ENCODE results near the gene FAXC.
"Not testable (repeated sequence)": the region's sequence is repeated elsewhere in the genome, so short reads cannot be mapped to it uniquely, and the experiment has no call there.

FAXC gene

DNA sequence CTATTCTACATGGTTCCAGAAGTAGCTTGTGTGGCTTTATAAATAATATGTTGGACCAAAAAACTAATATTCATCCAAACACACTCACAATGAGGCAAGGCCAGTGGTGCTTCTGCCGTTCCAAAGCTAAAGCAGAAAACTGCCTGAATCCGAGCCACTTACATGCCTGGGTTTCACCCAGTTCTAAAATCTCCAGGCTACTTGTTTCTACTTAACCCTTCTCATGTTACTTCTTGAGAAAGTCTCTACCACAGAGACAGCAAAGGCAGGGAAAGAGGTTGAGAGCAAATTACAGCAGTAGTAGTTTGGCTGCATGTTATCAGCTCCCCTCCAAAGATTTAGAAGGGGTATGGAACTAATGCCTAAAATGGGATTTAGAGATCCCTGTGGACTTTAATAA is 62.0 kb downstream of the FAXC start:
- no peak for DNase-seq (ENCODE audit: low spot score)

GRCh38 chr6:99285881-99286280 is 63.6 kb downstream of the FAXC start:
- no peak for DNase-seq (ENCODE audit: low spot score)

DNA sequence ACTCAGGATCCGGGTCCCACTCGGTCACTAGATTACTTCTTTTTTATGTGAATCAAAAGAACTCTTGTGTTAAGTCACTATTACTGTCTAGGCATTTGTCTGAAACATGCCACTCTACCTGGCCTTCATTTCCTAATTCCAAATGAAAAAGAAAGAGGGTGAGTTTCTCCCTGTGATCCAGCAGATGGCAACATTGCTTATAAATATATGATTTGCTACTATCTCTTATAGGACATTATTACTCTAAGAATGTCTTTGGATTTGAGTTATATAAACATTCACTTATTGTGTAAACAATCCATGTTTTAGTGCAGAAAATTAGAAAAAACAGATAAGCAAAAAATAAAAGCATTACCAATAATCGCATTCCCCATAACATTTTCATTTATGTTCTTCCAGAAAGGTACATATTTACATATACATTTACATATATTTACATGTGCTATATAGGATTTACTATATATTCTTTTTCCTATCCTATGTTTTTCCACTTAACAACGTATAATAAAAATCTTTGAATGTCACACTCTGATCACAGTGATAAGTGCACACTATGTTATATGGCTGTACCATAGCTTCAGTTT is 66.9 kb downstream of the FAXC start:
- peak; percentile 27 for DNase-seq (ENCODE audit: low spot score)

- no peak for DNase-seq (ENCODE audit: low spot score)
Observed at GRCh38 chr6:99276747-99277146, 72.7 kb downstream of the FAXC start.

GRCh38 chr6:99270826-99271225 is 78.6 kb downstream of the FAXC start:
- DNase-seq (ENCODE audit: low spot score) = no peak

DNA sequence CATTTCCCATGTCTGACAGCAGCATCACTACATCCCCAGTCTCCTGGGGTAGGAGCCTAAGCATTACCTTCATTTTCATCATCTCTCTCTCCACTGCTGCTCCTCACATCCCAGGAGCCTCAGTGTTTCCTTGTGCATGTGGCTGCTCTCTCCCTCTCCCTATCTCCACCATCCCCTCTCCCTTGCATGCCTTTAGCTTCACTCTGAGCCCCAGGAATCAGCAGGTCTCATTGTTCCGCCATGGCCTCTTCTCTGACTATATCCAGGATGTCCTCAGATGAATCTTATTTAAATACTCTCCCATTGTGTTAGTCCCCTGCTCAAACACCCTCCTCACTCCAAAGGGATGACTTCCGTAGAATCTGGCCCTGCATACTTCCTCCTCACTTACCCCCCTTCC is 79.4 kb downstream of the FAXC start:
- no peak for DNase-seq (ENCODE audit: low spot score)

- no peak for DNase-seq (ENCODE audit: low spot score)
Observed at GRCh38 chr6:99269207-99269606, 80.3 kb downstream of the FAXC start.

DNA sequence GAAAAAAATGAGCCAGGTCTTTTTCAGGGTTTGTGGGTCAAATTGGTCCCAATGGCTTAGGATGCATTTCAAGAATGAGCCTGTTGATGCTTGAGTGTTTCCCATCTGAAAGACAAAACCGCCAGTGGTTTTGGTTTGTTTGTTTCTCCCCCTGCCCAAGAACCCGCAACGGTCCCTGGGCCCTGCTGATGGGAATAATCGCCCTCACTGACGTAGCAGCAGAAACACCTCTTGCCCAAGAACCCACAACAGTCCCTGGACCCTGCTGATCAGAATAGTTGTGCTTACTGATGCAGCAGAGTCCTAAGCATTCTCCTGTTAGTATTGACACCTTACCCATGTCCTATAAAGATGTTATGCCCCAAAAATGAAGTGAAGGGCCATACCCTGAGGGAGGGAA is 82.5 kb downstream of the FAXC start:
- DNase-seq (ENCODE audit: low spot score) = not testable (repeated sequence)

DNA sequence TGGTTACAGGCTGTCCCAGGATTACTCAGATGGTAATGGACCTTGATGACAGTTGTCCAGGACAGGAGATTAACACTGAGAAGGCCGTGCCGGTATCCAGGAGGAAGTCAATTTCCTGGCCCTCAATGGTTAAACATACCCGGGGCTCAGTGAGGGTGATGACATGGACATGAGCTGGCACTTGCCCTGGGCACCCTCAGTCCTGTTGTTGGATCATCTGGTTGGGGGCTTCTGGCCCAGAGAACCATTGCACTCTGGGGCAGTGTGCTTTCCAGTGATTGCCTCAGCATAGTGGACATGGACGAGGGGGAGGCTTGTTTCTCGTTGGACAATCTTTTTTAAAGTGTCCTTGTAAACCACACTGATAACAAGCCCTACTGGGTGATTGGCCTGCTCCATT is 84.0 kb downstream of the FAXC start:
- not testable (repeated sequence) for DNase-seq (ENCODE audit: low spot score)

- DNase-seq (ENCODE audit: low spot score) = no peak
Observed at GRCh38 chr6:99254616-99255550, 94.6 kb downstream of the FAXC start.

DNA sequence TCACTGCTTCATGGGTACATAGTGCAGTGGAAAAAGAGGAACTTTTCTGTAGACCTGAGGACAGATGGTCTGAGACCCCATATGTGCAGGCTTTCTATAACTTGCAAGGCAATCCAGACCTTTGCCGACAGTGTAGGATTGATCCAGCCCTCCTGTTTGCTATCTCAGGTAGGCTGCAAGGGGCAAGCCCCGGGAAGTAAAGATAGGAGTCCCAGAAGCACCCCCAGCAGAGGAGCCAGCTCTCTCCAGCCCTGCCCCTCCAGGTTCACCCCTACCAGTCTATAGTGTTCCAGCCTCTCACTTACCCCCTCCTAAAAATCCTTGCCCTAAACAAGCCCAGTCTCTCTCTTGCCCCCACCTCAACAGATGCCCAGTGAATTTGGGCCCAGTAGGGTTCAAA is 96.2 kb downstream of the FAXC start:
- no peak for DNase-seq (ENCODE audit: low spot score)

GRCh38 chr6:99252421-99252820 is 97.1 kb downstream of the FAXC start:
- no peak for DNase-seq (ENCODE audit: low spot score)

DNA sequence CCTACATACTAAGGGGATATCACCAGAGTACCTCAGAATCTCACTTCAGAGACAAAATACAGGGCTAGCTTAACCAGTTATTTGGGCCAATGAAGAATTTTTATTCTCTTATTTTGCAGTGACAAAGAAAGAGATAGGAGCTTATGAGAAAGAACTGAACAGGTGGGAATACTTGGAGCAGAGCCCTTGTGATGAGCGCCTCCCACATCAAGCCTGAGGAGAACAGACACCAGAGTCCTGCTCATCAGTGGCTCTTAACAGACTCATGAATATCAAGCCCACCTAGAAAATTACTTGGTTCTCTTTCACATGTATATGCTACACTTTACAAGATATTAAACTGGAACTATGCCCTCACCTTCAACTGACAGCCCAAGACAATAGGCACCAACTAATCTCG is 99.0 kb downstream of the FAXC start:
- DNase-seq (ENCODE audit: low spot score) = no peak

GRCh38 chr6:99246602-99247001 is 102.9 kb downstream of the FAXC start:
- DNase-seq (ENCODE audit: low spot score) = no peak

GRCh38 chr6:99241905-99242534 is 107.5 kb downstream of the FAXC start:
- peak; percentile 55 for DNase-seq (ENCODE audit: low spot score)

- no peak for DNase-seq (ENCODE audit: low spot score)
Observed at GRCh38 chr6:99236010-99236409, 113.5 kb downstream of the FAXC start.

- DNase-seq (ENCODE audit: low spot score) = no peak
Observed at GRCh38 chr6:99233219-99233618, 116.3 kb downstream of the FAXC start.

- DNase-seq (ENCODE audit: low spot score) = no peak
Observed at GRCh38 chr6:99232056-99232455, 117.4 kb downstream of the FAXC start.

GRCh38 chr6:99225172-99225571 is 124.3 kb downstream of the FAXC start:
- no peak for DNase-seq (ENCODE audit: low spot score)

Data from pons (tissue), 1 donor.